Endothelial cell of umbilical vein (primary cell): ENCODE data around the gene SGTA. TPM values are rescaled to one million over a fixed set of nuclear protein-coding genes. Genes with fewer than 3 reads are reported as not detected.

Experiments used
- BruUV-seq: library from RNA; stranded (reverse); fragments of 400-500 nt; replicated peaks from 2 replicates; lab custom pipeline; 2021; lab: Mats Ljungman, UMichigan
- CTCF ChIA-PET: fragments of 300-600, 350-600 bp; sonication (Branson Sonifier 250); formaldehyde crosslinking; loops from one replicate; lab custom pipeline; 2021; ENCODE audit warnings: antibody characterized with exemption, inconsistent platforms; lab: Charles Lee
- POLR2A ChIA-PET: fragments of 300-600, 350-600 bp; sonication (Branson Sonifier 250); formaldehyde crosslinking; loops from one replicate; lab custom pipeline; 2021; ENCODE audit warnings: antibody characterized with exemption, inconsistent platforms; lab: Charles Lee
- DNase-seq: peaks from one replicate; pipeline ENCODE4 v3.0.0-alpha.2; 2011; ENCODE audit warnings: low read depth, low spot score
- FAIRE-seq: peaks from 2 replicates; lab custom pipeline; 2011; peaks lifted over from hg19 to GRCh38; lab: Jason Lieb, UNC
- H2AFZ ChIP-seq: 2 replicates; pipeline ENCODE4 v1.6.0; 2012; ENCODE audit warnings: low read depth, low read length, control low read depth, inconsistent platforms
- H3K27ac ChIP-seq: 2 replicates; pipeline ENCODE4 v1.5.1; 2011; ENCODE audit warnings: low read depth, mild to moderate bottlenecking, control low read depth, low read length, moderate library complexity; ENCODE audit not compliant: insufficient read depth
- H3K27me3 ChIP-seq, 2 experiments: 2 replicates each; pipeline versions ENCODE4 v1.6.0 to v1.6.1; 2011; ENCODE audit warnings: low read length in 2 of 2, mixed read lengths in 1 of 2; ENCODE audit not compliant: control insufficient read depth in 2 of 2, insufficient read depth in 2 of 2
- H3K36me3 ChIP-seq, 2 experiments: 2 replicates in 1 of 2; 3 replicates in 1 of 2; pipeline ENCODE4 v1.5.1; 2011; ENCODE audit warnings: low read length in 2 of 2, mild to moderate bottlenecking in 1 of 2, moderate library complexity in 1 of 2; ENCODE audit not compliant: control insufficient read depth in 2 of 2, insufficient read depth in 2 of 2; ENCODE audit errors: extremely low read depth in 1 of 2
- H3K4me1 ChIP-seq: 3 replicates; pipeline ENCODE4 v1.5.1; 2011; ENCODE audit warnings: mild to moderate bottlenecking, low read length; ENCODE audit not compliant: control insufficient read depth, insufficient read depth; ENCODE audit errors: extremely low read depth
- H3K4me2 ChIP-seq: 2 replicates; pipeline ENCODE4 v1.6.1; 2011; ENCODE audit warnings: low read length, control low read depth, mixed read lengths; ENCODE audit not compliant: insufficient read depth
- H3K4me3 ChIP-seq, 3 experiments: fragments of 200-600 bp in 1 of 3; sonication (generic), shearing (Covaris generic) in 1 of 3; replicated peaks in 1 of 3; 2 replicates each; pipeline ENCODE4 v1.5.1; 2011 to 2016; ENCODE audit warnings: control low read depth in 3 of 3, low read length in 3 of 3, mild to moderate bottlenecking in 2 of 3, inconsistent platforms in 1 of 3, low read depth in 1 of 3, moderate library complexity in 1 of 3; ENCODE audit not compliant: insufficient read depth in 1 of 3
- H3K79me2 ChIP-seq: 2 replicates; pipeline ENCODE4 v1.6.0; 2012; ENCODE audit warnings: low read length, inconsistent platforms; ENCODE audit not compliant: control insufficient read depth, insufficient read depth
- H3K9ac ChIP-seq: replicated peaks from 2 replicates; pipeline ENCODE3; 2011; ENCODE audit warnings: low read length, control low read depth; ENCODE audit not compliant: insufficient read depth; ENCODE audit errors: extremely low read depth
- H3K9me1 ChIP-seq: replicated peaks from 3 replicates; pipeline ENCODE4 v1.6.0; 2011; ENCODE audit warnings: mild to moderate bottlenecking, low read length; ENCODE audit not compliant: control insufficient read depth, insufficient read depth; ENCODE audit errors: extremely low read depth
- H3K9me3 ChIP-seq: replicated peaks from 2 replicates; pipeline ENCODE4 v1.5.1; 2012; ENCODE audit warnings: low read length, inconsistent platforms; ENCODE audit not compliant: control insufficient read depth, insufficient read depth
- H4K20me1 ChIP-seq: replicated peaks from 2 replicates; pipeline ENCODE3; 2011; ENCODE audit warnings: mild to moderate bottlenecking, low read length; ENCODE audit not compliant: control insufficient read depth, insufficient read depth; ENCODE audit errors: extremely low read depth
- CTCF ChIP-seq, 2 donors: IDR thresholded peaks; 1 replicate in 1 of 2; 2 replicates in 1 of 2; pipeline ENCODE4 v1.5.1; 2011; ENCODE audit warnings: low read length in 2 of 2, mild to moderate bottlenecking in 2 of 2, moderate library complexity in 2 of 2, control low read depth in 1 of 2, inconsistent platforms in 1 of 2, low read depth in 1 of 2; ENCODE audit not compliant: insufficient read depth in 1 of 2; ENCODE audit errors: extremely low read depth in 1 of 2
- EZH2 ChIP-seq: IDR thresholded peaks from 2 replicates; pipeline ENCODE4 v1.6.1; 2012; ENCODE audit warnings: borderline replicate concordance, low read depth, mild to moderate bottlenecking, moderate library complexity, low read length, inconsistent platforms; ENCODE audit not compliant: severe bottlenecking
- JUN ChIP-seq: IDR thresholded peaks from 2 replicates; pipeline ENCODE4 v1.6.1; 2011; ENCODE audit warnings: borderline replicate concordance, low read depth; ENCODE audit not compliant: insufficient read length, insufficient read depth
- MYC ChIP-seq: IDR thresholded peaks from one replicate; pipeline ENCODE4 v1.6.1; 2011; ENCODE audit warnings: mild to moderate bottlenecking, low read depth, low read length
- dilution Hi-C: fragments of 300-500 bp; cut with MboI; formaldehyde crosslinking; loops from one replicate; pipeline ENCODE4 v1.15.0; 2019; ENCODE audit warnings: low sequenced_read_pairs; ENCODE audit not compliant: extremely low pct_ligation_motif_present
- intact Hi-C: fragments of 100-400 bp; cut with micrococcal nuclease; formaldehyde crosslinking; loops from one replicate; pipeline ENCODE4 v1.10.0; 2022
- polyA plus RNA-seq, 4 experiments: library from polyadenylated mRNA; depleted of rRNA in 3 of 4; stranded (reverse) in 3 of 4; unstranded in 1 of 4; fragments of >200 nt; gene quantifications; 2 replicates each; pipeline versions ENCODE4 v1.2.1 to v1.2.3, GENCODE V29; 2011 to 2012; ENCODE audit warnings: missing spikeins in 1 of 4
- total RNA-seq: library from RNA; stranded (reverse); gene quantifications from 2 replicates; pipeline ENCODE4 v1.2.3, GENCODE V29; 2021

The SGTA gene
- total and polyA plus RNA-seq, 2 donors (not counting 3 experiments of a cell fraction or from before 2014, with no cell fraction given): 76.5 to 119 TPM

- Histone ChIP-seq H2AFZ (no peak overlapping the region), H3K4me1 (no peaks in the 10 kb centered on the region), H3K4me3 (no peak overlapping the region), H3K4me2 (no peak overlapping the region), H4K20me1 (no peaks in the 10 kb centered on the region), H3K9me3 (no peaks in the 10 kb centered on the region), H3K27ac (no peak overlapping the region), H3K36me3 (no peaks in the 10 kb centered on the region), H3K9me1 (no peaks in the 10 kb centered on the region), H3K27me3 (peaks cover 14 to 23% of the 10 kb centered on the region in 2 experiments), H3K9ac (no peak overlapping the region), H3K79me2 (no peaks in the 10 kb centered on the region)
- dilution Hi-C loops: no loop called here
- POLR2A ChIA-PET: no interaction called here
- FAIRE-seq: no peak
- no TSS peak for BruUV-seq
- TF ChIP-seq JUN (no peak), MYC (no peak), CTCF (IDR thresholded peaks at IDR 0.05; ENCODE audit: extremely low read depth in 1 of 2, insufficient read depth in 1 of 2, low read depth in 1 of 2, low read length in 2 of 2) (no peak), EZH2 (peak; percentile 66)
- intact Hi-C loops: no loop called here
- DNase-seq: no peak
- CTCF ChIA-PET: no interaction called here
These were observed 62.9 kb downstream of the SGTA start for GRCh38 chr19:2719920-2720776.
